IPS-NIHi7 (cell line): ENCODE results near the gene FAM186B.
A peak's percentile ranks its signal among the peaks of the same experiment; 100 is the strongest.
"Not testable (repeated sequence)": the region's sequence is repeated elsewhere in the genome, so short reads cannot be mapped to it uniquely, and the experiment has no call there.

Source experiments
- DNase-seq: peaks from one replicate; pipeline ENCODE4 v3.0.0; 2012; ENCODE audit warnings: mixed read lengths; ENCODE audit errors: extremely low spot score

Gene FAM186B

DNA sequence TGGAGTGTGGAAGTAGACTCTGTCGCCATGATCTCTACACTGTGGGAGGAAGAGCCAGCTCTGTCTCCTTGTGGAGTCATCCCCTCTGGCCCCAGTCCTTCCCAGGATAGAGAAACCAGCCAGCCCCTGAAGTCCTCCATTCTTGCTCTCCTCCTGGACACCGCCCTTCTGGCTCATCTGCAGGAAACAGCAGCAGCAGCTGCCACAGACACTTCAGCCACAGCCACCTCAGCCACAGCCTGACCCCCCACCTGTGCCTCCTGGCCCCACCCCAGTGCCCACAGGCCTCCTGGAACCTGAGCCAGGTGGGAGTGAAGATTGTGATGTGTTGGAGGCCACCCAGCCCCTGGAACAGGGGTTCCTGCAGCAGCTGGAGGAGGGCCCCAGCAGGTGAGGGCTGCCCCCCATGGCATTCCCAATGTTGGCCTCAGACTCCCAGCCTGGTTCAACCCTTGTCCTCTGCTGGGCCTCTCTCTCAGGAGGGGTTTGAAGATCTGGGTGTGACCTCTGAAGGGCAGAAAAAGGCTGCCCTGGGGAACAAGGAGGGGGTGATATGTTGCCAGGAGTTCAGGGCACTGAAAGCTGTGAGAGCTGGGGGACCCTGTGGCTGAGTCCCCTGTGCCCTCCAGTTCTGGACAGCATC, 28.4 kb upstream of the FAM186B start:
- no peak for DNase-seq

DNA sequence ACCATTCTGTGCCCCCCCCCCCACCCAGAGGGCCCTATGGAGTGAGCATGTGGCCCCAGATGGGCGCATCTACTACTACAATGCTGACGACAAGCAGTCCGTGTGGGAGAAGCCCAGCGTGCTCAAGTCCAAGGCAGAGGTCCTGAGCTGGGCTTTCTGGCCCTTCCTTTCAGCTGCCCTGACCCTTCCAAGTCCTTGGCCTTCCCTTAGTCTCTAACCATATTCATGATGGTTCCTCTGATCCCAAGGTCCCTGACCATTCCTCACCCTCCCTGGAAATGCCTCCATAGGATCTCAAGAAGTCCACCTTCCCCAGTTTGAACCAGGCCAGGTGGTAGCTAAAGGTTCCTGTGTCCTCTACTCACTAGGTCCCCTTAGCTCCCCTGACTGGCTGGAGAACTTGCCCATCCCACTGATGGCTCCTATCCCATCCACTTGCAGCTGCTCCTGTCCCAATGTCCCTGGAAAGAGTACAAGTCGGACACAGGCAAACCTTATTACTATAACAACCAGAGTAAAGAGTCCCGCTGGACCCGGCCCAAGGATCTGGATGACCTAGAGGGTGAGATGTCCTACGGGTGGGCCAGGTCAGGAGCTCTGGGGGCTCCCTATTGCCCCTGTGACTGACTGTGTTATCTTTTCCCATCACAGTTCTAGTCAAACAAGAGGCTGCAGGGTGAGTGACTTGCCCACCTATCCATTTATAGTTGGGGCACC, 27.7 kb upstream of the FAM186B start:
- no peak for DNase-seq

DNA sequence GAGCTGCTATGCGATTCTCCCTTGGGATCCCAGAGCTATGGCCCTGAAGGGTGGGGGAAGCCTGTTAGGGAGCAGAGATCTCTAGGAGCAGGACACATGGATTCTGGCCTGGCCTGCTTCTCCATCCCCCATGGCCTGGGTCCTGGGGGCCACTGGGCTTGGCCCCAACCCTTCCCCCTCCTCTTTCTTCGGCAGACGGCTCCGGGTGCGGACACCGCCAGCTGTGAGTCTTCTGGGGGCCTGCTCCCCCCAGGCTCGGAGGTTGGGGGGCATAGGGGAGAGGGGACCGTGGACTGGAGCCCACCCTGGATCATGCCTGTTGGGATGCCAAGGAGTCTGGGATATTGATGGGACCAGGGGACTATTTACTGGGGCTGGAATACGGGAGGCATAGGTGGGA, 27.0 kb upstream of the FAM186B start:
- no peak for DNase-seq

DNA sequence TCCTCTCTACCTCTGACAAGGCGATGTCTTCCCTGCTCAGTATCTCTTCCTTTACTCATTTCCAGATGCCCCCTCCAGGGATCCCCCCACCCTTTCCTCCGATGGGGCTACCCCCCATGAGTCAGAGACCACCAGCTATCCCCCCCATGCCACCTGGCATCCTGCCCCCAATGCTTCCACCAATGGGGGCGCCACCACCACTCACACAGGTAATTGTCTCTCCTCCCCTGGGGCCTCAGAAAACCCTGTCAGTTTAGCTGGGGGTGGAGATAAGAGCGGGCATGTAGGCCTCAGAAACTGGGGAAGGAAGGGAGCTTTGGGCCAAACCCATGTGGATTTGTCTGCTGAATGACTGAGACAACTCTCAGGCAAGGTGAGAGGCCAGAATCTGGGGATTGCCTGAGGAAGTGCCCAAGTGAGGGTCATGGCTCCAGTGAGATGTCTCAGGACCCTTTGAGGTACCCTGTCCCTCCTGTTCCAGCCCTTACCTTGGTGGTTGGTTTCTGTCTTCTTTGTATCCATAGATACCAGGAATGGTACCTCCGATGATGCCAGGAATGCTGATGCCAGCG, 26.0 kb upstream of the FAM186B start:
- DNase-seq = no peak

DNA sequence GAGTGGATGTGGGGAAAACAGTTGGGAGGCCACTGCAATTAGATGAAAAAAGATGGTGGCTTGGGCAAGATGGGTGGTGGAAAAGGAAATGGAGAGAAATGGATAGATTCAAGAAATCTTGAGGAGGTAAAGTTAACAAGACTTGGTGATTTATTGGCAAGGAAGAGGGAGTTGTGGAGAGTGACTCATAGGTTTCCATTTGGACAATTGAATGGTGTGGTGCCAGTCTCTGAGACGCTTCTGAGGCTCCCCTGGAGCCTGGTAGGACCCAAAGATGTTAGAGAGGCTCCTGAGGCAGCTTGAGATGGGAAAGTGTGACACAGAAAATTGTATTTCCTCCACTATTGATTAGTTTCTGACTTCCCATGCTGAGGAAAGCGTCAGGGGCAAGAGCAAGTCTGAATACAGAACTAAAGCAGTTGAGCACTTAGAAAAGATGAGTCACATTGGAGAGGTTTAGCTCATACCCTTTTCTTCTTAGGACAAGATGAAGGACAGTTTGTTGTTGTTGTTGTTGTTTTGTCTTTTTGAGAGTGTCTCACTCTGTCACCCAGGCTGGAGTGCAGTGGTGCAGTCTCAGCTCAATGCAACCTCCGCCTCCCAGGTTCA, 22.4 kb upstream of the FAM186B start:
- no peak for DNase-seq

DNA sequence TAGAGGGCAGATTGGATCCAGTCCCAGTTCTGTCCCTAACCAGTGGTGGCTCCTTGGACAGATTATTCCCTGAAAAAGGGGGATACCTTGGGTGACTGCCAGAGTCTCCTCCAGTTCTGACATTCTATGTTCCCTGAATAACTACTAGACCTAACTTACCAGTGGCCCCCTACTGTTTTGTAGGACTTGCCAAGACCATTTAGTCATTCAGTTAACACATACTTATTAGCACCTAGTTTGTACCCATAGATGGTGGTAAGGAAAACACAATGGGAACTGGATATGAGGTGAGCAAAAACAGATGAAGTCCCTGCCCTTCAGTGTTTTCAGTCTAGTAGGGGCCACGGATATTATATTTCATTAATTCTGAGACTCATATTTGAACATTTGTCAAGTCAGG, 21.4 kb upstream of the FAM186B start:
- no peak for DNase-seq

GRCh38 chr12:49626169-49626835, 20.9 kb upstream of the FAM186B start:
- no peak for DNase-seq

GRCh38 chr12:49624921-49625577, 19.6 kb upstream of the FAM186B start:
- DNase-seq = no peak

- DNase-seq = peak; percentile 99
Measured at GRCh38 chr12:49623142-49623904, 17.9 kb upstream of the FAM186B start, which contains the start of gene PRPF40B. TSS of gene PRPF40B (plus strand) at chr12:49623561. CDS start at chr12:49623591, 30 bp downstream.

- peak; percentile 60 for DNase-seq
Measured at GRCh38 chr12:49622501-49623141, 17.2 kb upstream of the FAM186B start.

- no peak for DNase-seq
Measured at GRCh38 chr12:49621651-49622500, 16.4 kb upstream of the FAM186B start.

GRCh38 chr12:49619286-49619685, 13.8 kb upstream of the FAM186B start:
- no peak for DNase-seq

DNA sequence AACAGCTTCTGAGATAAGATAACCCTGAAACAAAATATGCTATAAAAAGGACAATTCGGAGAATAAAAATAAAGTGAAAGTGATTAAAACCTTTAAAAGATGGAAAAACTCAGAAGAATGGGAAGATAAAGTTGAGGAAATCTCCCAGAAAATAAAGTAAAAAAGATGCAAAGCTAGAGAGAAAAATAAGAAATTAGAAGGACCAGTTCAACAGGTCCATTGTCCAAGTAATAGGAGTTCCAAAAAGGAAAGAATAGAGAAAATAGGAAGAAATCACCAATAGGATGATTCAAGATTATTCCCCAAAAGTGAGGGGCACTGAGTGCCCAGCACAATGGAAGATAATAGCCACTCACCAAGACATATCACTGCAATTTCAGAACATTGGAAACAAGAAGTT, 13.1 kb upstream of the FAM186B start:
- no peak for DNase-seq

DNA sequence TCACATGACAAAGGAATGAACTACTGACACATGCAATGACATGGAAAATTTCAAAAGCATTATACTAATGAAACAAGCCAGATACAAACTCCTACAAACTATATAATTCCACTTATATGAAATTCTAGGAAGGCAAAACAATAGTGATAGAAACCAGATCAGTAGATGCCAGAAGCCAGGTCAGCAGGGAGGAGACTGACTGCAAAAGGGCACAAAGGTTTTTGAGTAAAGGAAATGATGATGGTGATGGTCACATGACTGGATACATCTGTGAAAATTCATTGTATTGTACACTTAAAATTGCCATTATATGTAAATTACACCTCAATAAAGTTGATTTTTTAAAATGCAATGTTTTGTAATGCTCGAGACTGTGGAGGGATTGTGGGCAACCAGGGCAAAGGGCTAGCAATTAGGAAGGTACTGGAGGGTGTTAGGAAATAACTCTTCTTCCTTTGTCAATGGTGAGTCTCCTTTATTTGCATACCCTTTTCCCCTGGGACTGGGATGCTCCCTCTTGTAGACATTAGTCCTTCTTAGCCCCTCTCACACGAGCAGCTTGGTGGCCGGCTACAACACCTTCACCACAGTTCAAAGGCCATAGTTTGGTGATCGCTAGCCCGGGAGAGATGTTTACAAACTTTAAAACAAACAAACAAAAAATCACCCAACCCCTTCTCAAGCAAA, 11.2 kb upstream of the FAM186B start:
- DNase-seq = no peak

GRCh38 chr12:49615725-49616124, 10.3 kb upstream of the FAM186B start:
- no peak for DNase-seq

DNA sequence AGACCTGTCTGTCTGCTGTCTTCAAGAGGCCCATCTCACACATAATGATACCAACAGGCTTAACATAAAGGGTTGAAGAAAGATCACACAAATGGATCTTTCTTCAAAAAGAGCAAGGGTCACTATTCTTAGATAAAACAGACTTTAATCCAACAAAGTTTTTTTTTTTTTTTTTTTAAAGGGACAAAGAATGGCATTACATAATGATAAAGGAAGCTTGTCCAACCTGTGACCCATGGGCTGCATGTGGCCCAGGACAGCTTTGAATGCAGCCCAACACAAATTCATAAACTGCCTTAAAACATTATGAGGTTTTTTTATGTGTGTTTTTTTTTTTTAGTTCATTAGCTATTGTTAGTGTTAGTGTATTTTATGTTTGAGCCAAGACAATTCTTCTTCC, 6.8 kb upstream of the FAM186B start:
- no peak for DNase-seq

DNA sequence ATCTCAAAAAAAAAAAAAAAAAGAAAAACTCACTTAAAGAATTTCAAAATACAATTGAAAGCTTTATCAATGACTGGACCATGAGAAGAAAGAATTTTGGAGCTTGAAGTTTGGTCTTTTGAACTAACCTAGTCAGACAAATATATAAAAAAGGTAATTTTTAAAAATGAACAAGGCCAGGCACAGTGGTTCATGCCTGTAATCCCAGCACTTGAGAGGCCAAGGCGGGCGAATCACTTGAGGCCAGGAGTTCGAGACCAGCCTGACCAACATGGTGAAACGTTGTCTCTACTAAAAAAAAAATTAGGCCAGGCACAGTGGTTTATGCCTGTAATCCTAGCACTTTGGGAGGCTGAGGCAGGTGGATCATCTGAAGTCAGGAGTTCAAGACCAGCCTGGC, 5.3 kb upstream of the FAM186B start:
- not testable (repeated sequence) for DNase-seq

DNA sequence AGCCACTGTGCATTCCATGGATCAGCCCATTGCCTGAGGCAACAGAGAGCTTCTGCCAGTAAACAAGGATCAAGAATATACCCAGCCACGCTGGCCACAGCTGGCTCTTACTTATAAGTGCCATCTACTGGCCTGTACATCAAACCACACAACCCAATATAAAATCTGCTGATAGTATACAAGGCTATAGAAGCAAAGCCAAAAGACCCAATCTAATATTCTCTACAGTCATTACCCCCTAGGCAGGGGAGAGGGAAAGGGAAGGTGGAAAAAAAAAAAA, 4.4 kb upstream of the FAM186B start:
- no peak for DNase-seq
